WTC11 (cell line): ENCODE results near the gene PCNX3.

ENCODE experiments used
- CREB1 ChIP-seq: sonication (generic); formaldehyde crosslinking; IDR thresholded peaks from 2 replicates; pipeline ENCODE4 v1.8.0; 2023; ENCODE audit warnings: mild to moderate bottlenecking, missing genetic modification reagents
- ETV6 ChIP-seq: sonication (generic); formaldehyde crosslinking; IDR thresholded peaks from 2 replicates; pipeline ENCODE4 v1.8.1; 2022; ENCODE audit warnings: mild to moderate bottlenecking, missing genetic modification reagents
- JUN ChIP-seq: sonication (generic); formaldehyde crosslinking; IDR thresholded peaks from 2 replicates; pipeline ENCODE4 v1.8.0; 2023; ENCODE audit warnings: mild to moderate bottlenecking, missing genetic modification reagents
- MAX ChIP-seq: sonication (generic); formaldehyde crosslinking; IDR thresholded peaks from 2 replicates; pipeline ENCODE4 v1.8.0; 2022; ENCODE audit warnings: mild to moderate bottlenecking, missing genetic modification reagents
- MXD4 ChIP-seq: fragments of 250-450 bp; sonication (Bioruptor Pico); IDR thresholded peaks from 2 replicates; pipeline ENCODE4 v1.8.0; 2021; ENCODE audit warnings: mild to moderate bottlenecking, moderate library complexity, borderline replicate concordance
- NFYB ChIP-seq: sonication (generic); formaldehyde crosslinking; conservative IDR thresholded peaks from 2 replicates; pipeline ENCODE4 v1.8.0; 2022; ENCODE audit warnings: low read depth, missing genetic modification reagents
- SP1 ChIP-seq: sonication (generic); formaldehyde crosslinking; conservative IDR thresholded peaks from 2 replicates; pipeline ENCODE4 v1.8.1; 2022; ENCODE audit warnings: missing genetic modification reagents
- ZNF121 ChIP-seq: sonication (generic); formaldehyde crosslinking; IDR thresholded peaks from 2 replicates; pipeline ENCODE4 v1.8.0; 2023; ENCODE audit warnings: missing genetic modification reagents
- TF ChIP-seq, protein P1 (sequence below): fragments of 200-600 bp; IDR thresholded peaks from 2 replicates; pipeline ENCODE4 v1.8.0; 2022; ENCODE audit warnings: antibody characterized with exemption
- TF ChIP-seq, protein P2 (sequence below): fragments of 250-450 bp; sonication (Bioruptor Pico); IDR thresholded peaks from 2 replicates; pipeline ENCODE4 v1.8.0; 2021; ENCODE audit warnings: mild to moderate bottlenecking
- TF ChIP-seq, protein P3 (sequence below): sonication (generic); formaldehyde crosslinking; IDR thresholded peaks from 2 replicates; pipeline ENCODE4 v1.8.0; 2023; ENCODE audit warnings: mild to moderate bottlenecking, missing genetic modification reagents
- TF ChIP-seq, protein P4 (sequence below): sonication (generic); formaldehyde crosslinking; conservative IDR thresholded peaks from 2 replicates; pipeline ENCODE4 v1.8.1; 2022; ENCODE audit warnings: mild to moderate bottlenecking, missing genetic modification reagents
- TF ChIP-seq, protein P5 (sequence below): sonication (generic); formaldehyde crosslinking; IDR thresholded peaks from 2 replicates; pipeline ENCODE4 v1.8.1; 2023; ENCODE audit warnings: mild to moderate bottlenecking, missing genetic modification reagents, moderate library complexity

DNA sequence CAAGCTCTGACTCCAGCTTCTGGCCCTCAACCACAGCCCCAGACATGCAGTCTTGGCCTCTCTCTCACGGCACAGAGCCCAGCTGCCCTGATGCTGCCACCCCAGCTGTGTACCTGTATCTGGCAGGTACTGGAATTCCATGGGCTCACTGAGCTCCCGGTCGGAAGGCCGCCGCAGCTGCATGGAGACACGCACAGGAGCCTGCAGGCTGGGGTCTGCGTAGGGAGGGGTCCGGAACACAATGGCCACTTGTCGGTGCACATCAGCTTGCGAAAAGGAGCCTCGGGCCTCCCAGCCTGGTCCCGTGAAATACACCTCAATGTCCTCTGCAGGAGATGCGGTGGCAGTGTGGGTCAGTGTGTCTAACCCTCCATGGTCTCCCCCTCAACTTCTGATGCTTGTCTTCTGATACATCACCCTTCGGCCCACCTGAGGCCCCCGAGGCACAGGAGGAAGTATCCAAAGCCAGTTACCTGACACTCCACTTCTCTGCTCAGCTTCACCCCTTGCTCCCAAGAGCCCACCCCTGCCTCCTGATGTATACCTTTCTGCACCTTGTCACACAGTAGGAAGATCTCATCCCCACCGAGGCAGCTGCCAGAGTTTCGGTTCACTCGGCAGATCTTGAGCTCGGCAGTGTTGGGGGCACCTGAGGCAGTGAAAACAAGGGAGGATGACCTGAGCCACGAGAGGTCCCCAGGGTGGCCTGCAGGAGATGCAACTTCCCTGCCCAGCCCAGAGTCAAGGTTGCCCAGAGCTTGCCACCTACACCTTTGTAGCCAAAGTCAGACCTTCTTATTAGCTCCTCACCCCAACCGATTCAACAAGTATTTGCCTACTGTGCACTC lies 42.8 kb downstream of the PCNX3 start:
- TF ChIP-seq, protein P1, sequence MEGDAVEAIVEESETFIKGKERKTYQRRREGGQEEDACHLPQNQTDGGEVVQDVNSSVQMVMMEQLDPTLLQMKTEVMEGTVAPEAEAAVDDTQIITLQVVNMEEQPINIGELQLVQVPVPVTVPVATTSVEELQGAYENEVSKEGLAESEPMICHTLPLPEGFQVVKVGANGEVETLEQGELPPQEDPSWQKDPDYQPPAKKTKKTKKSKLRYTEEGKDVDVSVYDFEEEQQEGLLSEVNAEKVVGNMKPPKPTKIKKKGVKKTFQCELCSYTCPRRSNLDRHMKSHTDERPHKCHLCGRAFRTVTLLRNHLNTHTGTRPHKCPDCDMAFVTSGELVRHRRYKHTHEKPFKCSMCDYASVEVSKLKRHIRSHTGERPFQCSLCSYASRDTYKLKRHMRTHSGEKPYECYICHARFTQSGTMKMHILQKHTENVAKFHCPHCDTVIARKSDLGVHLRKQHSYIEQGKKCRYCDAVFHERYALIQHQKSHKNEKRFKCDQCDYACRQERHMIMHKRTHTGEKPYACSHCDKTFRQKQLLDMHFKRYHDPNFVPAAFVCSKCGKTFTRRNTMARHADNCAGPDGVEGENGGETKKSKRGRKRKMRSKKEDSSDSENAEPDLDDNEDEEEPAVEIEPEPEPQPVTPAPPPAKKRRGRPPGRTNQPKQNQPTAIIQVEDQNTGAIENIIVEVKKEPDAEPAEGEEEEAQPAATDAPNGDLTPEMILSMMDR: no peak
- no peak for TF ChIP-seq ZNF121 (CRISPR knock-in tag)
- TF ChIP-seq JUN (CRISPR knock-in tag): no peak
- TF ChIP-seq ETV6 (CRISPR knock-in tag): no peak
- TF ChIP-seq SP1 (CRISPR knock-in tag): no peak
- TF ChIP-seq MAX (CRISPR knock-in tag): no peak
- TF ChIP-seq, protein P2, sequence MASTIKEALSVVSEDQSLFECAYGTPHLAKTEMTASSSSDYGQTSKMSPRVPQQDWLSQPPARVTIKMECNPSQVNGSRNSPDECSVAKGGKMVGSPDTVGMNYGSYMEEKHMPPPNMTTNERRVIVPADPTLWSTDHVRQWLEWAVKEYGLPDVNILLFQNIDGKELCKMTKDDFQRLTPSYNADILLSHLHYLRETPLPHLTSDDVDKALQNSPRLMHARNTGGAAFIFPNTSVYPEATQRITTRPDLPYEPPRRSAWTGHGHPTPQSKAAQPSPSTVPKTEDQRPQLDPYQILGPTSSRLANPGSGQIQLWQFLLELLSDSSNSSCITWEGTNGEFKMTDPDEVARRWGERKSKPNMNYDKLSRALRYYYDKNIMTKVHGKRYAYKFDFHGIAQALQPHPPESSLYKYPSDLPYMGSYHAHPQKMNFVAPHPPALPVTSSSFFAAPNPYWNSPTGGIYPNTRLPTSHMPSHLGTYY (CRISPR knock-in tag): no peak
- no peak for TF ChIP-seq CREB1 (CRISPR knock-in tag)
- TF ChIP-seq, protein P3, sequence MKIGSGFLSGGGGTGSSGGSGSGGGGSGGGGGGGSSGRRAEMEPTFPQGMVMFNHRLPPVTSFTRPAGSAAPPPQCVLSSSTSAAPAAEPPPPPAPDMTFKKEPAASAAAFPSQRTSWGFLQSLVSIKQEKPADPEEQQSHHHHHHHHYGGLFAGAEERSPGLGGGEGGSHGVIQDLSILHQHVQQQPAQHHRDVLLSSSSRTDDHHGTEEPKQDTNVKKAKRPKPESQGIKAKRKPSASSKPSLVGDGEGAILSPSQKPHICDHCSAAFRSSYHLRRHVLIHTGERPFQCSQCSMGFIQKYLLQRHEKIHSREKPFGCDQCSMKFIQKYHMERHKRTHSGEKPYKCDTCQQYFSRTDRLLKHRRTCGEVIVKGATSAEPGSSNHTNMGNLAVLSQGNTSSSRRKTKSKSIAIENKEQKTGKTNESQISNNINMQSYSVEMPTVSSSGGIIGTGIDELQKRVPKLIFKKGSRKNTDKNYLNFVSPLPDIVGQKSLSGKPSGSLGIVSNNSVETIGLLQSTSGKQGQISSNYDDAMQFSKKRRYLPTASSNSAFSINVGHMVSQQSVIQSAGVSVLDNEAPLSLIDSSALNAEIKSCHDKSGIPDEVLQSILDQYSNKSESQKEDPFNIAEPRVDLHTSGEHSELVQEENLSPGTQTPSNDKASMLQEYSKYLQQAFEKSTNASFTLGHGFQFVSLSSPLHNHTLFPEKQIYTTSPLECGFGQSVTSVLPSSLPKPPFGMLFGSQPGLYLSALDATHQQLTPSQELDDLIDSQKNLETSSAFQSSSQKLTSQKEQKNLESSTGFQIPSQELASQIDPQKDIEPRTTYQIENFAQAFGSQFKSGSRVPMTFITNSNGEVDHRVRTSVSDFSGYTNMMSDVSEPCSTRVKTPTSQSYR (CRISPR knock-in tag): no peak
- TF ChIP-seq NFYB: no peak
- TF ChIP-seq, protein P4, sequence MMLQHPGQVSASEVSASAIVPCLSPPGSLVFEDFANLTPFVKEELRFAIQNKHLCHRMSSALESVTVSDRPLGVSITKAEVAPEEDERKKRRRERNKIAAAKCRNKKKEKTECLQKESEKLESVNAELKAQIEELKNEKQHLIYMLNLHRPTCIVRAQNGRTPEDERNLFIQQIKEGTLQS: no peak
- no peak for TF ChIP-seq MXD4
- TF ChIP-seq, protein P5, sequence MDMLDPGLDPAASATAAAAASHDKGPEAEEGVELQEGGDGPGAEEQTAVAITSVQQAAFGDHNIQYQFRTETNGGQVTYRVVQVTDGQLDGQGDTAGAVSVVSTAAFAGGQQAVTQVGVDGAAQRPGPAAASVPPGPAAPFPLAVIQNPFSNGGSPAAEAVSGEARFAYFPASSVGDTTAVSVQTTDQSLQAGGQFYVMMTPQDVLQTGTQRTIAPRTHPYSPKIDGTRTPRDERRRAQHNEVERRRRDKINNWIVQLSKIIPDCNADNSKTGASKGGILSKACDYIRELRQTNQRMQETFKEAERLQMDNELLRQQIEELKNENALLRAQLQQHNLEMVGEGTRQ: no peak
